HG03139 (cell line): ENCODE measurements around the gene DPCD.

Experiments
- ATAC-seq: cut with Tn5 transposase; IDR thresholded peaks from one replicate; pipeline ENCODE4 v1.9.1; 2021; ENCODE audit not compliant: unreplicated experiment

The DPCD gene

GRCh38 chr10:101653536-101653935 lies 65.4 kb downstream of the DPCD start:
- ATAC-seq = no peak

- no peak for ATAC-seq
These were observed 67.4 kb downstream of the DPCD start for GRCh38 chr10:101655570-101655969.

- ATAC-seq = no peak
These were observed 68.8 kb downstream of the DPCD start for GRCh38 chr10:101656890-101657289.

DNA sequence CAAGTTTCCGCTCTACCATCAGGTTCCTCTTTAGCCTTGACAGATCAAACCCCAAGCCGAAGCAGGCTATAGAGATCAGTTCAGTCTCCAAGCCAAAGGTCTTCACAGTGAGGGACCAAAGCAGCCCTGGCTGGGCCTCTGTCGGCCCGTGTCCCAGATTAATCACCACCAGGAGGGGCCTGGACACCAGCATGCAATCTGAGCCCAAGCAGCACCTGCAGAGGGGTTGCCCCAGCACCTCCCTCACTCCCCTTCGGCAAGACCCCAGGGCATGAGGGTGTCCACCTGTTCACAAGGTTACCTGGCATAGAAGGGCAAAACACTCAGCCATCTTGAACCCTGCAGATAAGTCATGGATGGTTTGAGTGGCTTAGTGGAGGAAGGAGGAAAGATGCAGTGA lies 70.9 kb downstream of the DPCD start:
- no peak for ATAC-seq
